Globus pallidus (tissue), 1 donor: Measurements from ENCODE around the gene RBMS2.
"Not testable (repeated sequence)": the region's sequence is repeated elsewhere in the genome, so short reads cannot be mapped to it uniquely, and the experiment has no call there.

Source experiments
- DNase-seq: peaks from one replicate; pipeline ENCODE4 v3.0.0-alpha.2; 2015; ENCODE audit warnings: low spot score

The RBMS2 gene

GRCh38 chr12:56517854-56518253, 3.8 kb upstream of the RBMS2 start:
- DNase-seq: no peak

GRCh38 chr12:56518570-56518969, 3.0 kb upstream of the RBMS2 start:
- no peak for DNase-seq

DNA sequence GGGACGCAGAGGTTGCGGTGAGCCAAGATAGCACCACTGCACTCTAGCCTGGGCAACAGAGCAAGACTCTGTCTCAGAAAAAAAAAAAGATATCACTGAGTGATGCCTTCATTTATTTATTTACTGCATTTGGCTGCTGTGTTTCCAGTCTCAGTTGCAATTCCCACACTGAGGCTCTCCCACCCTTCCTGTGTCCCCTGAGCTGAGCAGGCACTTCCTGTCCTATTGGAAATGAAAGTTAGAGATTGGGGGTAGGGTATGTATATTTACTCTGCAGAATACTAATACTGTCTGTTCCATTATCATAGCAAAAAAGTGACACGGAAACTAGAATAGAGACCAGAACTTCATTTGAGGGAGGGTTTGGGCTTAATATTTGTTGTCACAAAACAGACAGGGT, 1.6 kb upstream of the RBMS2 start:
- DNase-seq: no peak

DNA sequence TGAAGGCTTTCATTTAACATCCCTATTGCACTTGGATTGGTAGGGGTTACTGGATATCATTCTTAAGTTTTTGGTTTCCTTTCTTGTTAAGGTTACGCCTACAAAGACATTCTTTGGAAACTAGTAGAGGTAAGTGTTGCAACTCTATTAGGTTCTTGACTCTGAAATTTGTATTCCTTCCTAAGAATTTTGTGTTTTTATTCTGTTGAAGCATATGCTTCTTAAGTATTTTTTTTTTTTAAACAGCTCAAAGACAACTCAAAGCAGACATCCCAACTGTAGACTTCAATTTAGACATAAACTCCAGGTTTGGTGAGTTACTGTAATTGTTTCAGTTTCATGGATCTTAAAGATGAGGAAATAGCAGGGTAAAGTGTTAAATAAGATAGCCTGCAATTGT, 1.1 kb upstream of the RBMS2 start:
- DNase-seq: no peak

GRCh38 chr12:56521209-56521589, 421 bp upstream of the RBMS2 start:
- DNase-seq: no peak

DNA sequence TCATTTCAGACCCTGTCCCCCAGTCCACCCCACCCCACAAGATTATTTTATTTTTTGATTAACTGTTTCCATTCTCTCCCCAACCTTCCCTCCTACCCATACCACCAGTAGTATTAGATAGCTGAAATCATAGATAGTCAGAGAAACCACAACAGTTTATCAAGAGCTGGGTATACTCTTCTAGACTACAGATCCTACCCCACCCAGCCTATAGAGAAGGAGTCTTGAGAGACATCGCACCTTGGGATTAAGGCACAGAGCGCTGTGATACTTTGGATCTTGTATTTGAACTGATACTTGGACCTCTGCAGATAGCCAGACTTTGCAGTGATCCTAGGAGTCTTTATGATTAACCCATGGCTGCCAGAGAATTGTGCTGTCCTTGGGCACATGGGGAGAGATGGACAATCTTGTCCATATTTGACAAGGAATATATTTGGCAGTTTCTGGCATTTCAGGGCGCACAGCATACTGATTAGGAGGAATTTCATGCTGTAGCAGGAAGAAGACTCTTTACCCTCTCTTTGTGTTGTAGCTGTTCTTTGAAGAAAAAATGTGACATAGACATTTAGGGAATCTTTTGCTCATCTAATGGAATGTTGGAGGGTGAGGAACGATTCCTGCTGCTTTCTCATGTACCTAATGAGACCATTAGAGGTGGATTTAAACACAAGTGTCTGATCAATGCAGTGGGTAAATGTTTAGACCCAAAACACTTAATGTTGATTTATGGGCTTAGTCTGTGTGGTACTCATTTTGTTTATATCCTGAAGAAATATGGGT, 982 bp downstream of the RBMS2 start:
- no peak for DNase-seq

- DNase-seq: no peak
These were observed 7.2 kb downstream of the RBMS2 start for GRCh38 chr12:56528846-56529245.

- no peak for DNase-seq
These were observed 8.0 kb downstream of the RBMS2 start for GRCh38 chr12:56529656-56530055.

DNA sequence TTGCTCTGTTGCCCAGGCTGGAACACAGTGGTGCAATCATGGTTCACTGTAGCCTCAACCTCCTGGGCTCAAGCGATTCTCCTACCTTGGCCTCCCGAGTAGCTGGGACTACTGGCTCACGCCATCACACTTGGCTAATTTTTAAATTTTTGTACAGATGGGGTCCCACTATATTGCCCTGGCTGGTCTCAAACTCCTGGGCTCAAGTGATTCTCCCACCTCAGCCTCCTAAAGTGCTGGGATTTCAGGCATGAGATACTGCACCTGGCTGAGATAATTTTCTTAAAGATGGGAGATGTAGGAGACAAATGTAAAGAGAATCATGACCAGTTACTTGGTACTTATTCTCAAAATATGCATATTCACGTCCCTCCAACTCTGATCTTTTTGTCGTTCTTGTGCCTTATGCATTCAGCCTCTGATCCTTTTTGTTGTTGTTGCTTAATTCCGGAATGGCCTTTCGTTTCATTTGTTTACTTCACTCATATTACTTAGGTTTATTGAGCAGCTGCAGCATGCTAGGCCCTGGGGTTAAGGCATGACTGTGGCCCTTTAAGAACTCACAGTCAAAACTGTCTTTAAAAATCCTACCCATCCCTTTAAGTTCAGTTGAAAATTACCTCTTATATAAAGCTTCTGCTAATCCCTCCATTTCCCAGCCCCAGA, 8.9 kb downstream of the RBMS2 start:
- DNase-seq: no peak

DNA sequence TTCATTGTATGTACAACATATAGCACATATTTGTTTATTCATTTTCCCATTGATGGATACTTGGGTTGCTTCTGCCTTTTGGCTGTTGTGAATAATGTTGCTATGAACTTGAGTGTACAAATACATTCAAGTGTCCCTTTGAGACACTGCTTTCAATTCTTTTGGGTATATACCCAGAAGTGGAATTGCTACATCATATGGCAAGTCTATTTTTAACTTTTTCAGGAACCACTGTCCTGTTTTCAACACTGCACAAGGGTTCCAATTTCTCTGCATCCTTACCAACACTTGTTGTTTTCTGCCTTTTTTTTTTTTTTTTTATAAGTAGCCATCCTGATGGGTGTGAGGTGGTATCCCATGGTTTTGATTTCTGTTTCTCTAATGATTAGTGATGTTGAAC, 15.9 kb downstream of the RBMS2 start:
- DNase-seq: no peak

DNA sequence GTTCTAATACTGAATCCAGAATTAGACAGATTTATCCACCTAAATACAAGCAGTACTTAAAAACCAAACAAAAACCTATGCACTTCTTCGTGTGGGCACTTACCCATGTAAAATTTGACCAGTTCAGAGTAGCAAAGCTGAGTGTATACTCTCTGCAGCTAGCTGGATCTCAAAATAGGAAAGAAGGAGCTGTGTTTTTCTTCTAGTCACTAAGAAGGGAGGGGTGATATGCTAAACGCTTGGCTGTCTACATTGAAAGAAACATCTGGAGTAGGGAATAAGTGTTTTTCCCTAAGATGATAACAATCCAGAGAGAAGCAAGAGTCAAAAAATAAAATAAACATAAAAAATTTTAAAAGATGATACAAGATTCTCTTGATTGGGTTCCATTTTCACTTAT, 20.0 kb downstream of the RBMS2 start:
- no peak for DNase-seq

GRCh38 chr12:56542164-56542563, 20.5 kb downstream of the RBMS2 start:
- DNase-seq: no peak

DNA sequence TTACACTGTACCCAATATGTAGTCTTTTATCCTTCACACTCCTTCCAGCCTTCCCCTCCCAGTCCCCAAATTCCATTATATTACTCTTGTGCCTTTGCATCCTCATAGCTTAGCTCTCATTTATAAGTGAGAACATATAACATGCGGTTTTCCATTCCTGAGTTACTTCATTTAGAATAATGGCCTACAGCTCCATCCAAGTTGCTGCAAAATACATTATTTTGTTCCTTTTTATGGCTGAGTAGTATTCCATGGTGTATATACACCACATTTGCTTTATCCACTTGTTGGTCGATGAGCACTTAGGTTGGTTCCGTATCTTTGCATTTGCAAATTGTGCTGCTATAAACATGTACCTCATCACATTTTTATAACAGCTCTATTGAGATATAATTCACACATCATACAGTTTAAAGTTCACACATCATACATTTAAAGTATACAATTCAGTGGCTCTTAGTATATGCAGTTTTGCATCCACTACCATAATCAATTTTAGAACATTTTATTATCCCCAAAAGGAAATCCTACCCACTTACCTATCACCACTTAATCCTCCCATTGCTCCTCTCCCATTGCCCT, 23.5 kb downstream of the RBMS2 start:
- DNase-seq: no peak

DNA sequence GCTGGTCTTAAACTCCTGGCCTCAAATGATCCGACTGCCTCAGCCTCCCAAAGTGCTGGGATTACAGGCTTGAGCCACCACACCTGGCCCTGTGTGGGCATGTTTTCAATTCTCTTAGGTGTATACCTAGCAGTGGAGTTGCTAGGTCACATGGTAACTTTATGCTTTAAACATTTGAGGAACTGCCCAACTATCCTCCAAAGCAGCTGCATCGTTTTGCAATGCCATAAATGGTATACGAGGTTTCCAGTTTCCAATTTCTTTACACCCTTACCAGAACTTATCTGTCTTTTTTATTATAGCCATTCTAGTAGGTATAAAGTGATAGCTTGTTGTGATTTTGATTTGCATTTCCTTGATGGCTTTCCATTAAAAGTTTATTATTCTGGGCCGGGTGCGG, 25.1 kb downstream of the RBMS2 start:
- DNase-seq: no peak

GRCh38 chr12:56551070-56551469, 29.4 kb downstream of the RBMS2 start:
- DNase-seq: no peak

GRCh38 chr12:56565510-56566101, 44.0 kb downstream of the RBMS2 start:
- peak; percentile 17 for DNase-seq

GRCh38 chr12:56568146-56568545, 46.5 kb downstream of the RBMS2 start:
- DNase-seq: no peak

- DNase-seq: no peak
These were observed 49.5 kb downstream of the RBMS2 start for GRCh38 chr12:56571121-56571520.

DNA sequence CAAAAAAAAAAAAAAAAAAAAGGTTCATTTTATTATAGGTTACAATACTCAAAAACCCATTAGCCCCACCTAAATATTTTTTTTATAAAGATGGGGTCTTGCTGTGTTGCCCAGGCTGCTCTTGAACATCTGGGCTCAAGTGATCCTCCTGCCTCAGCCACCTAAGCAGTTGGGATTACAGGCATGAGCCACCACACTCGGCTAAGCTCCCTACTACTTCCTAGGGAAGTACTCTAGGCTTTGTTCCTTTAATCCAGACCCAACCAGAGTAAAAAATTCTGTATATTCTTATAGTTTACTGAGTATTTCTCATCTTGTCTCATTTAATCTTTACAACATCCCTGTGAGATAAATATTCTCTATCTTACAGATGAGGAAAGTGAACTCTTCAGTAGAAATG, 50.7 kb downstream of the RBMS2 start:
- no peak for DNase-seq

DNA sequence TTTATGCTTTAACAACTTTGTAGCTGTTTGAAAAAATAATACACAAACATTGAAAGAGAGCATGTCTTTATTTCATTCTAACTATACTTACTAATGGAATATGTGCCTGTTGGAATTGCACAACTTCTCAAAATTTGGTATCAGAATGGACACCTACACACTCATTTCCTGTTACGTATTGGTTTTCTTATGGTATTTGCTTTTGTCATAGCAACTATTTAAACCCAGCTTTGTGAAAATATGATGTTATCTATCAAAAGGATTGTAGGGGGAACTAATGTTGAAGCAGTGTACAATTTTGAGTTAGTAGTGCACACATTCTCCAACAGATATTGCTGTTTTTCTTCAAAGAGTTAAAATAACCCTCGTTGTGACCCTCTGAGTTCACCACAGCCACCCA, 52.6 kb downstream of the RBMS2 start:
- no peak for DNase-seq

DNA sequence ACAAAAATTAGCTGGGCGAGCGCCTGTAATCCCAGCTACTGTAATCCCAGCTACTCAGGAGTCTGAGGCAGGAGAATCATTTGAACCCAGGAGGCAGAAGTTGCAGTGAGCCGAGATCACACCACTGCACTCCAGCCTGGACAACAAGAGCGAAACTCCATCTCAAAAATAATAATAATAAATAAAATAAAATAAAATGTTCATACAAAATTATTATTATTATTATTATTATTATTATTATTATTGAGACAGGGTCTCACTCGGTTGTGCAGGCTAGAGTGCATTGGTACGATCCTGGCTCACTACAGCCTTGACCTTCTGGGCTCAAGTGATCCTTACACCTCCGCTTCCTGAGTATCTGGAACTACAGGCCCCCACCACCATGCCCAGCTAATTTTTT, 55.6 kb downstream of the RBMS2 start:
- DNase-seq: not testable (repeated sequence)

DNA sequence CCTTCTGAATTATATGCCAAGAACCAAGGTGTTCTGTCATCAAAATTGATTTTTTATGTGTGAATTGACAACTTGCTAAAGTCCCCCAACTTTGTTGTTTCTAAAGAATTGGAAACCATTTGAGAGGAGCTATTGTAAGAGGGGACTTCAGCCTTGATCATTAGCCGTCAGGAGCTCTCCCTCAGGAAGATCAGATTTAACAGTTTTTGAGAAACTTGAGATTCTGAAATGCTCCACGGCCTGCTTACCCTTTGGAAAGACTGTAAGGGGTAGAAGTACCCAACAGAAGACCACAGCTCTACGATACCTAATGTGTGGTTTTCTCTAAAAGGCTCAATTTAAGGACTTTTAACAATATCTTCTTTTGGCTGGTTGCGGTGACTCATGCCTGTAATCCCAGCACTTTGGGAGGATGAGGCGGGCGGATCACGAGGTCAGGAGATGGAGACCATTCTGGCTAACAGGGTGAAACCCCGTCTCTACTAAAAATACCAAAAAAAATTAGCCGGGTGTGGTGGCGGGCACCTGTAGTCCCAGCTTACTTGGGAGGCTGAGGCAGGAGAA, 57.4 kb downstream of the RBMS2 start:
- DNase-seq: no peak
